ENCODE results near the gene PCNX2.
"Not testable (repeated sequence)": the region's sequence is repeated elsewhere in the genome, so short reads cannot be mapped to it uniquely, and the experiment has no call there.

The PCNX2 gene

GRCh38 chr1:233217832-233218231 is 77.7 kb downstream of the PCNX2 start:
- no peak for DNase-seq (ENCODE audit: low spot score)

GRCh38 chr1:233216009-233216408 is 79.5 kb downstream of the PCNX2 start:
- no peak for DNase-seq (ENCODE audit: low spot score)

DNA sequence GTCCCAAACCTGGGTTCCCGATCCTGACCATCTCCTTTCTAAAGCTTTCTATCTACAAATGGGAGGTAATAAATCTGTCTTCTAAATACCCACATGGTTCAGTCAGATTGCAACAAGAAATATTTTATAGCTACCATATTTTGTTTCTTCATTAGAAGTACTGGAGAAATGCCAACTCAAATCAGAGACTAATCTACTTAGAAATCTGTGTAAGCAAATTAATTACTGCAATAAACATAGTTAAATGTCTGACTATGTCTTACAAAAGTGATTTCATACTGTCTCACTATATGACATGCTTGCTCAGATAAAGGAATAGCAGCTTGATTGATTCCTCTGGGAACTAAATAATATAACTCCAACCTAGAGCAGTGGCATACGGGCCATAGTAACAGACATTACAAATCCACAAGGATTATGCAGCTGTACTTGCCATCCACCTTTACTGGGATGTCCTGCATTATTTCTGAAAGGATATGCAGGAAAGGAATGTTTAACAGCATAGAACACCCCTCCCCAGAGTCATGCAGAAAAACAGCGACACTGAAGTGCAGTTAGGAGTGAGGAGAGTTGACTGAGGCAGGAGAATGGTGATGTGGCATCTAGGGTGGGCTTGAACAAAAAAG is 80.3 kb downstream of the PCNX2 start:
- DNase-seq (ENCODE audit: low spot score), result no peak

- no peak for DNase-seq (ENCODE audit: low spot score)
Observed at GRCh38 chr1:233211595-233211994, 83.9 kb downstream of the PCNX2 start.

- DNase-seq (ENCODE audit: low spot score), result no peak
Observed at GRCh38 chr1:233211106-233211505, 84.4 kb downstream of the PCNX2 start.

DNA sequence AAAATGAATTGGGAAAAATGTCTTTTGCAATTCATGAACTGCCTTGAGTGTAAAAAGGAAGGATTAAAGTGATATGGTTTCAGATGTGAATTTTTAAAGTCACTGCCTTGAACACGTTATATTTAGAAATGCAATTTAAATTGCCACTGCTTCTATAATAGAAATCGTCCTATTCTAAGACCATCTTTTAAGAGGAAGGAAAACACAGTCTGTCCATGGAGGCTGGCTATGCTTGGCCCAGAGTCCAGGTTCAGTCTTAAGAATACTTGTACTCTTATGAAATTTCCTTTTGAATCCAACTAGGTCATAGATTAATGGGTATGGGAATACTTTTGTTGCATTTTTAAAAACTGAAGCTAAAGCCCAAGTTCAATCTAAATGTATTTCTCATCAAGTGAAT is 86.0 kb downstream of the PCNX2 start:
- no peak for DNase-seq (ENCODE audit: low spot score)

GRCh38 chr1:233208687-233209086 is 86.8 kb downstream of the PCNX2 start:
- DNase-seq (ENCODE audit: low spot score), result no peak

GRCh38 chr1:233197940-233198339 is 97.6 kb downstream of the PCNX2 start:
- no peak for DNase-seq (ENCODE audit: low spot score)

GRCh38 chr1:233193741-233194140 is 101.8 kb downstream of the PCNX2 start:
- DNase-seq (ENCODE audit: low spot score), result no peak

GRCh38 chr1:233190987-233191386 is 104.5 kb downstream of the PCNX2 start:
- DNase-seq (ENCODE audit: low spot score), result no peak

DNA sequence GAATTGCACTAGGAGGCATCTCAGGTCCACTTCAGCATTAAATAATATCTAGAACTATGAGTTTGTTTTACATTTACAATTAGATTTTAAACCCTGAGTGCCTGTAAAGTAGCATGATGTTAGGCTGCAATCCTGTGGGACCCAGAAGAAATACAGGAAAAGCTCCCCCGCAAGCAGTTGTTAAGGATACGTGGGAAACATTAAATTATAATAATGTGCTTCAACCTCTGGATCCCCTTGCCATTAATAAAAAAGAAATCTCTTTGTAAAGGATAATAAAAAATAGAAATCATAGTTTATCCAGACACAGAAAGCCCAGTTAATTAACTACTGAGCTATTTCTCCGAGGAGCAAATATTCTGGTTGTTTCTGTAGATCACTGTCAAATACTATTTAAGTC is 106.0 kb downstream of the PCNX2 start:
- no peak for DNase-seq (ENCODE audit: low spot score)

DNA sequence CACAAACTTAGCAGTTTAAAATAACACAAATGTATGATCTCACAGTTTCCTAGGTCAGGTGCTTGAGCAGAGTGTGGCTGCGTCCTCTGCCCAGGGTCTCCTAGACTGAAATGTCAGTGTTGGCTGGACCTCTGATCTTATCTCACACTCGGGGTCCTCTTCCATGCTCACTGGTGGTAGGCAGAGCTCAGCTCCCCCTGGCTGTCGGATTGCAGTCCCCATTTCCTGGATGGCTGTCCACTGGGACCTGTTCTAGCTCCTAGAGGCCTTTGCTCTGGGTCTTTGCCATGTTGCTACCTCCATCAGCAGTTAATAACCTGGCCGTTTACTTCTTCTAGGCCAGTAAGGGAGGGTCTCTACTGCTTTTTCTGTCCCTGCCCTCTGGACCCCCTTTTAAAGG is 107.5 kb downstream of the PCNX2 start:
- DNase-seq (ENCODE audit: low spot score), result no peak

DNA sequence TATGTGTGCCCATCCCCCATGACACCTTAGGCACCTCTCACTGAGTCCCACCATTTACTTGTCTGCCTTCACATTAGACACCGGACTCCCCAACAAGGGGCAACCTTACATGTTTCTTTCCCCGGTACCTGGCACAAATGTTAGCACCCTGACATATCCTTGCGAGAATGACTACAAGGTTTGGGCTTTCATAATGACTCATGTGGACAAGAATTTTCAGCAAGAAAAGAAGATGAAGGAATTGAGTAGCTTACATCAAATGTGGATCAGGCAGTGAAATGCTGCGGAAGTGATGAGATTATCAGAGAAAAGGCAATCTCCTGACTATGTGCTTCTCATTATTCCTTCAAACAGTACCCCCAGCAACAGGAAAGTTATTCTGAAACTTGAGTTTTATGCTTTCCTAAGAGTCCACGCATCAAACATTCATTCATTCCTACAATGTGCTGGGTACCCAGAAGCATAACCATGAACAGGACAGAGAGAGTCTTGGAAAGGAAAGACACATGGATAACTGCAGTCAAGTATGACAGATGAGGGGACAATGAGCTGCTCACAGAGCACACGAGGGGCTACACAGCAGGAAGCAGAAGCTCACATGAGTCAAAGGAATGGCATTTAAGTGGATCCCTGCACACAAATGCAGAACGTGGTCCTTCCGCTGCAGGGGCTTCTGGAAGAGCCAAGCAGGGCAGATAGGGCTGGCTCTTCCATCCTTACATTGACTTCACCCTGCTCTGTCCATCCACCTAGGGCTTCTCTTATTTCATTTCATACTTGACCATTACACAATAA is 112.1 kb downstream of the PCNX2 start:
- no peak for DNase-seq (ENCODE audit: low spot score)

DNA sequence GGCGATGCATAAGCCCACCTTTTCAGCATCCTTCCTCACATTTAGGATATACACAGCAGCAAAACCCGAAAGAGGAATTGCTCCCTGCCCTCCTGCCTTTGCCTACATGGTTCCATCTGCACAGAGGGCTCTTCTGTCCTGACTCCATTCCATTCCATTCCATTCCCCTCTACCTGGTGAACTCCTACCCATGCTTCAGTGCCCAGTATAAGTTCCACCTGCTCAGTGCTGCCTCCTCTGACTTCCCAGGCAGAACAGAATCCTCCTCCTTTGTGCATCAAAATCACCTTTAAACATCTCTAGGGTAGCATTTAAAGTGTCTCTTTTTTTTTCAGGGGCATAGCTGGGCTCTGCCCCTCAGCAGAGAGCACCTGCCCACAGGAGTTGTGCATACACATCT is 112.9 kb downstream of the PCNX2 start:
- DNase-seq (ENCODE audit: low spot score), result no peak

GRCh38 chr1:233180641-233181364 is 114.7 kb downstream of the PCNX2 start:
- DNase-seq (ENCODE audit: low spot score), result no peak

DNA sequence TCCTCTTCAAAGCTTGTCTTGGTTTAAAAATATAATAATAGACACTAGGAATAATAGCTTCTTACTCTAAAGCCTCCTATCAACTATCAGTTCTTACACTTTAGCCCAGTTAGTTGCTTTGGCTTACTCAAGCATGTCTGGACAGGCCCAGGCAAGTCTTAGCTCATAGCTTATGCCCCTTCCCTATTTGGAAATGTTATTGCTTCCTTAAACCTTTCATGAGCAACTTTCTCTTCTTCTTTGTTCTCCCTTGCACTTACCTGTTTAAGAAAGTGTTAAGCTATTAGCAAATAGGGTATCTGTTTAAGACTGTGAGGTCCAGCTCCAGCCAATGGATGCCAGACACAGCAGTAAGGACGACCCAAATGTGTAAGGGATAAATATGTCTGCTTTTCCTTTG is 115.9 kb downstream of the PCNX2 start:
- DNase-seq (ENCODE audit: low spot score), result not testable (repeated sequence)

GRCh38 chr1:233172201-233172600 is 123.3 kb downstream of the PCNX2 start:
- no peak for DNase-seq (ENCODE audit: low spot score)

GRCh38 chr1:233170741-233171140 is 124.8 kb downstream of the PCNX2 start:
- no peak for DNase-seq (ENCODE audit: low spot score)

DNA sequence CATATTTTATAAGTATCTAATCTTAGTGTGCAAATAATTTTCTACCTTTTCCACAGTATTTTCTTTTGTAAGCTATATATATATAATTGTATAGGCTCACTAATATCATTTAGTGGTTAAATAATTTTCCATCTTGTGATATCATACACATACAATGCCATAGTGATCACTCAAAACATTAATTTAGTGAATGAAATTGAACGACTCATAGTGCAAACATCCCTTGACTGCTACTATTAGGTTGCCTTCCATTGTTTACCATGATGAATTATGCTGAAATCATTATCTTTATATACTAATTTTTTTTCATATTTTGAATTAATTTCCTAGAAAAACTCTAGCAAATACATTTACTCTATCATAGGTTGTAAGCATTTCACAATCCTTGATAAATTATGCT is 127.1 kb downstream of the PCNX2 start:
- DNase-seq (ENCODE audit: low spot score), result no peak

GRCh38 chr1:233166896-233167295 is 128.6 kb downstream of the PCNX2 start:
- DNase-seq (ENCODE audit: low spot score), result no peak

GRCh38 chr1:233163696-233164095 is 131.8 kb downstream of the PCNX2 start:
- DNase-seq (ENCODE audit: low spot score), result no peak

DNA sequence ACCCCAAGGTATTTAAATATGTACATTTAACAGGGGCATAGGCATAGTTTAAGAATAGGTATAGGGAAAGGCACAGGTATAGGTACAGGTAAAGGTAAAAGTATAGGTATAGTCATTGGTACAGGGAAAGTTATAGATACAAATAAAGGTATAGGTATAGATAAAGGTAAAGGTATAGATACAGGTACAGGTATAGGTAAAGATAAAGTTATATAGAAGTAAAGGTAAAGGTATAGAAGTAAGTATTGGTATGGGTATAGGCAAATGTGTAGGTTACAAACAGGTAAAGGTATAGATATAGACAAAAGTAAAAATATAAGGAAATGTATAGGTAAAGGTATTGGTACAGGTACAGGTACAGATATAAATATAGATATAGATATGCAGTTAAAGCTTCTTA is 137.2 kb downstream of the PCNX2 start:
- no peak for DNase-seq (ENCODE audit: low spot score)

GRCh38 chr1:233157245-233157644 is 138.3 kb downstream of the PCNX2 start:
- DNase-seq (ENCODE audit: low spot score), result no peak
